ENCODE results near the gene ELFN2.

DNA sequence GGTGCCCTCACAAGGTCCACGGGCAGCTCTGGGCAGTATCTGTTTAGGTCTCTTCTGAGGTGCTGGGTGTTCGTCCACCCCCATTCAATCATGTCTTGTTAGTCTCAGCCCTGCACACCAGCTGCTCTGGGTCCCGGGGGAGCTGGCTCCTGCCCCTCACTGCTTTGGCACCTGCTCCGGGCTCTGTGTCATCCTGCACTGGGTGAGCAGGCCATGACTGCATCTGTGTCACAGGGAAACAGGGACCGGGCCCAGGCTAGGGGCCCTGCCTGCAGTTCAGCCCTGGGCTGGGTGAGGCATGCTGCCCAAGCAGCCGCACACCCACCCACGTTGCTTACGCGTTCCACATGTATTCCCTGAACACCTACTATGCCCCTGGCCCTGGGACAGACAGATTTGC is 43.9 kb downstream of the ELFN2 start:
- TF ChIP-seq POLR2AphosphoS5 (IDR thresholded peaks at IDR 0.05; ENCODE audit: low read depth, low read length) (no peak), REST (IDR thresholded peaks at IDR 0.05; ENCODE audit: insufficient read depth in 1 of 2, low read depth in 2 of 2, low read length in 2 of 2) (no peak), TAF1 (IDR thresholded peaks at IDR 0.05; ENCODE audit: borderline replicate concordance, insufficient read depth, low read length) (no peak), SIN3A (IDR thresholded peaks at IDR 0.05; ENCODE audit: borderline replicate concordance, insufficient read depth, low read length) (no peak), FOXP2 (optimal IDR thresholded peaks at IDR 0.05; ENCODE audit: borderline replicate concordance, extremely low read depth, extremely low read length, insufficient read depth) (no peak)

Measured in PFSK-1 (cell line).